Epithelial cell of proximal tubule (primary cell): Measurements from ENCODE around the gene RRH. TPM values are rescaled to one million over a fixed set of nuclear protein-coding genes. Genes with fewer than 3 reads are reported as not detected.

Experiments used
- DNase-seq: peaks from one replicate; pipeline ENCODE4 v3.0.0-alpha.2; 2011; ENCODE audit warnings: low read depth
- H3K4me3 ChIP-seq: 2 replicates; pipeline ENCODE4 v1.5.1; 2011; ENCODE audit warnings: low read depth, mild to moderate bottlenecking, low read length
- CTCF ChIP-seq: conservative IDR thresholded peaks from 2 replicates; pipeline ENCODE4 v1.5.1; 2012; ENCODE audit warnings: low read depth, mild to moderate bottlenecking, low read length
- total RNA-seq: library from RNA; depleted of rRNA; stranded (reverse); fragments of >200 nt; gene quantifications from 2 replicates; pipeline ENCODE4 v1.2.3, GENCODE V29; 2015

Gene RRH
- total RNA-seq, 1 donor from 2014 or later, result not detected

- peak; percentile 60 for DNase-seq
- no peak for TF ChIP-seq CTCF
- H3K4me3 ChIP-seq, result peak within 1 kb of the TSS; percentile 65
Observed at GRCh38 chr4:109801895-109802319, 25.9 kb upstream of the RRH start, which contains the start of gene CFI. Gene CFI, minus strand, starts transcription at chr4:109801999. Its CDS starts 28 bp downstream, at chr4:109801971.

DNA sequence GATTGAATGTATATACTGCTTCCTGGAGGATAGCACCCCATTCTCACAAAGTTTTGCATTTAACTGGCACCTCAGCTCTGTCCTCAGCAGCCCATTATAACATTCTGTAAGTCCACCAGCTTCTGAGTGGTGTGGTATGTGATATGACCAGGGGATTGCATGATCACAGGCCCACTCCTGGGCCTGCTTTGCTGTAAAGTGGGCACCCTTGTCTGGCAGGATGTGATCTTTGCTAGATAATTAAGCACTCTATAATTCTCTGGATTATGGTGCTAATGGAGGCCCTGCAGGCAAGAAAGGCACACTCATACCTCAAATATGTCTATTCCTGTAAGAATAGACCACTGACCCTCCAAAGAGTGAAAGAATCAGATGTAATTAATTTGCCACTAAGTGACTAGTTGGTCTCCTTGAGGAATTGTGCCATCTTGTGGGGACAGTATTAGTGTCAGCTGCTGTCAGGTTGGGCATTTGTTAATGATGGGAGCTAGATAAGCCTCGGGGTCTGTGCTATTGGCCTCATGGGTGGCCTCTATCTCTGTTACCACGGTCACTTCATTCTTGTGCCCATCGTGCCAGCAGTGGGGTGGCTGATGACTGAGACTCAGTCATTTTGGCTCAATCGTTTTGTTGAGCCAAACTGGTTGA lies 23.7 kb upstream of the RRH start:
- peak; percentile 29 for DNase-seq
- H3K4me3 ChIP-seq, result no peak overlapping the region
- peak; percentile 72 for TF ChIP-seq CTCF

DNA sequence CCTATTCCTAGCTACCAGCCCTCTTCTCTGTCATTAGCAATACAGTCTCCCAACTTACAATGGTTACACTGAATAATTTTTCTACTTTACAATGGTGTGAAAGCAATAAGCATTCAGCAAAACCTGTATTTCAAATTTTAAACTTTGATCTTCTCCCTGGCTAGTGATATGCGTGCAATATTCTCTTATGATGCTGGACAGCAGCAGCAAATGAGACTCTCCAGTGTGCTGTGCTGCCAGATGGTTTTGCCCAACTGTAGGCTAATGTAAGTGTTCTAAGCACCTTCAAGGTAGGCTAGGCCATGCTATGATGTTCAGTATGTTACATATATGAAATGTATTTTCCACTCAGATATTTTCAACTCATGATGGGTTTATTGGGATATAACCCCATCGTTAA lies 18.1 kb upstream of the RRH start:
- TF ChIP-seq CTCF, result no peak
- H3K4me3 ChIP-seq, result no peak overlapping the region
- DNase-seq, result no peak

DNA sequence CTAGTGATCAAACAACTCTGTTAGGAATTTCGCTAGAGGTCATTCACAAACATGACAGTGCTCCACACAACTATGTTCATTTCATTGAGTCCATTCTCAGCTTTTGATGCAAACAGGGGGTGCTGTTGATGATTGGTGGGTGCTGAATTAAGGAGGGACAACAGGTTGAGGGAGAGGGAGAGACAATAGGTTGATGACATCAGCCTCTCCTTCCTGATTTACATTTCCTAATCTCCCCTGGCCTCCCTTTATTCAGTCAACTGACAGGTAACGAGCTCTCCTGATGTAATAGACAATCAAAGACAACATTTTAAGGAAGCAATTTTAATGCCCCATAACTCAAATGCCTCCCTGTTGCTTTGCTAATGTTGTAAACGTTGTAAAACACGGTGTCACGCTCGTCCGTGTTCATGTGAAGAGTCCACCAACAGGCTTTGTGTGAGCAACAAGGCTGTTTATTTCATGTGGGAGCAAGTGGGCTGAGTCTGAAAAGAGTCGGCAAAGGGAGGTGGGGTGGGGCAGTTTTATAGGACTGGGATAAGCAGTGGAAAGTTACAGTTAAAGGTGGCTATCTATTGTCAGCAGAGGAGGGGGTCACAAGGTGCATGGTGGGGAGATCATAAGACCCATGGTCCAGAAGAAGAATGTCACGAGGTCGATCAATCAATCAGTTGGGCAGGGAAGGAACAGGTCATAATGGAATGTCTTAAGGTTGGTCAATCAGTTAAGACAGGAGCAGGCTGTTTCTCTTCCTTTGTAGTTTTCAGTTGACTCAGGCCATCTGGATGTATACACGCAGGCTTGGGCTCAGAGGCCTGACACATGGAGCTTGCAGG lies 17.0 kb upstream of the RRH start:
- no peak for TF ChIP-seq CTCF
- H3K4me3 ChIP-seq, result no peak overlapping the region
- no peak for DNase-seq

DNA sequence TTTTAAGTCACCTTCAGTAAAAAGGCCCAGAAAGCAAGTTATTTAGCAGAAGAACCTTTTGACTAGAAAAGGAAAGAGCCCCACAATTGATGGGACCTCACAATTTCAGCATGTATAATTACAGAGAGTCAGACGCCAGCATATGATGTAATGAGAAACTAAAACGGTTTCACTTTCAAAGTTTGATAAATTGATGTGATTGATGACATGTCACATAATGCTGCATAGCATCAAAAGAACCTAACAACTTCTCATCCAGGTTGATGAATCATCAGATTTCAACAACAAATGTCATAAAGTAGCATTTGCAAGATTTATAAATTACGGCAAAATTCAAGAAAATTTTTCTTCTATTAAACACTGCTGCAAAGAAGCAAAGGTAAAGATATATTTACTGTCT lies 16.1 kb upstream of the RRH start:
- TF ChIP-seq CTCF, result no peak
- no peak for DNase-seq
- no peak overlapping the region for H3K4me3 ChIP-seq

DNA sequence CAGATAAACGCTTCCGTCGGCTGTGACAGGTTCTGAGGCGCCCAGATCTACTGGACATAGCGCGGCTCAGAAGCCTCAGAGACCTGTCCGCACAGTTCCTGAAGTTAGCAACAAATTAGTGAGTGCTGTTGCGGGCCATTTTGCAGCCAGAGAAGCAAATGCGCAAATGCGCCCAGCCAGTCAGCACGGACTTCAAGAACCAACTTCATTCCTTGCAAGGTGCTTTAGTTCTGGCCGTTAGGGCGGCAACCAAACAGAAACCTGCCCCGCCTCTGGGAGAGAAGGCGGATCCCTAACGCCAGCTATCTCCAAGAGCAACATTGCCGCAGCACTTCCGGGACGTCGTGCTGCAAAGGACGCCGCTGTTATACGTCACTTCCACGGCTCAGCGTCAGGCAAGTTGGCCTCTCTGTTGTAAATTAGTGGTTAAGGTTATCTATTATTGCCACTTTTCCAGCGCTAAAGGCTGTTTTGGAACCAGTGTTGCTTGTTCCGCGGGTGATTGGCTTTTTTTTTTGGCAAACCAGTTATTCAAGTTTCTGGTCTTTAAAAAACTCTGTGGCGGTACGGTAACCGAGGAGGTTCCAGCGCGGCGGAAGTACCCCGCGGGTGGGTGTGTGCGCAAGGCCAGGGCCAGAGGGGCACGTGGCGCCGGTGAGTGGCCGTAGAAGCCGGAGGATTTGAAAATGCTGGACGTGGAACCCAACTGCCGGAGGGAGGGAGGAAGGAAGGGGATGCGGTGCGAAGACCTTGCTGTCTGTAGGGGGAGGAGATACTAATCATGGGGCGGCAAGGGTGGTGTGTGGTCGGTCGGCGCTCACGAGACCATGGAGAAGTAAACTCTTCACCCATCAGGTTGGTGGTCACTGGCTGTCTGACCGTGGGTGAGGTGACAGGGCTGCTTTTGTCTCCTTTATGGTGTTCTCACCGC lies 12.4 kb upstream of the RRH start, which contains the start of gene GAR1:
Gene GAR1 (plus strand): TSS at position 612 of the 931 bp plus-strand sequence. CDS start 403 bp downstream, outside the sequence.
- DNase-seq, result peak; percentile 80
- peak within 1 kb of the TSS; percentile 98 for H3K4me3 ChIP-seq
- no peak for TF ChIP-seq CTCF
